ENCODE results near the gene ARHGEF26.

- TF ChIP-seq EZH2 (IDR thresholded peaks at IDR 0.05; ENCODE audit: insufficient read depth, poor library complexity, severe bottlenecking) (no peak), EZH2phosphoT487 (IDR thresholded peaks at IDR 0.05; ENCODE audit: insufficient read depth, low read depth) (no peak)
Measured at GRCh38 chr3:154235330-154235729, 114.1 kb downstream of the ARHGEF26 start.

All from GM23248 (cell line).